Bronchial smooth muscle cell (primary cell): ENCODE data around the gene CTXN3. TPM values are rescaled to one million over a fixed set of nuclear protein-coding genes. Genes with fewer than 3 reads are reported as not detected.

Source experiments
- total RNA-seq: library from RNA; depleted of rRNA; stranded (reverse); fragments of >200 nt; gene quantifications from 2 replicates; pipeline ENCODE4 v1.2.1, GENCODE V29; 2014

Gene CTXN3
- total RNA-seq, result not detected in 2 replicates

GRCh38 chr5:127649018-127649439 lies at the start of gene CTXN3:
CTXN3 (plus strand) TSS chr5:127649082; CDS start chr5:127657522, 8,440 bp downstream.

GRCh38 chr5:127702926-127703561 lies 54.2 kb downstream of the CTXN3 start, which contains the start of gene CCDC192:
CCDC192 (plus strand) TSS chr5:127703391; CDS start chr5:127703446, 55 bp downstream.

Other genes with a start within 250 kb of the CTXN3 start
- 42.1 and 46.8 TPM in 2 replicates for gene PRRC1, start 131.4 kb upstream of the CTXN3 start, total RNA-seq
- gene CCDC192, start 54.3 kb downstream of the CTXN3 start, total RNA-seq, result not detected in 2 replicates